GM18502 (cell line): ENCODE data around the gene PXDC1.

ENCODE experiments used
- ATAC-seq: cut with Tn5 transposase; IDR thresholded peaks from one replicate; pipeline ENCODE4 v1.9.1; 2021; ENCODE audit warnings: mild to moderate bottlenecking; ENCODE audit not compliant: unreplicated experiment, poor library complexity

PXDC1 gene

GRCh38 chr6:3719462-3720308 is 31.8 kb downstream of the PXDC1 start:
- no peak for ATAC-seq

GRCh38 chr6:3718407-3718806 is 33.1 kb downstream of the PXDC1 start:
- ATAC-seq = no peak

- no peak for ATAC-seq
Measured at GRCh38 chr6:3715285-3715684, 36.2 kb downstream of the PXDC1 start.

GRCh38 chr6:3714768-3715167 is 36.7 kb downstream of the PXDC1 start:
- no peak for ATAC-seq

GRCh38 chr6:3714111-3714510 is 37.4 kb downstream of the PXDC1 start:
- ATAC-seq = no peak

- ATAC-seq = no peak
Measured at GRCh38 chr6:3712827-3713665, 38.5 kb downstream of the PXDC1 start.

GRCh38 chr6:3711776-3712175 is 39.7 kb downstream of the PXDC1 start:
- ATAC-seq = no peak

GRCh38 chr6:3710403-3710802 is 41.1 kb downstream of the PXDC1 start:
- ATAC-seq = no peak

GRCh38 chr6:3708540-3708939 is 43.0 kb downstream of the PXDC1 start:
- no peak for ATAC-seq

- ATAC-seq = no peak
Measured at GRCh38 chr6:3707751-3708412, 43.6 kb downstream of the PXDC1 start.

GRCh38 chr6:3707024-3707423 is 44.5 kb downstream of the PXDC1 start:
- no peak for ATAC-seq

GRCh38 chr6:3706547-3706946 is 45.0 kb downstream of the PXDC1 start:
- ATAC-seq = no peak

- no peak for ATAC-seq
Measured at GRCh38 chr6:3701631-3702030, 49.9 kb downstream of the PXDC1 start.

- ATAC-seq = no peak
Measured at GRCh38 chr6:3699231-3699630, 52.3 kb downstream of the PXDC1 start.

GRCh38 chr6:3698021-3698420 is 53.5 kb downstream of the PXDC1 start:
- no peak for ATAC-seq

- no peak for ATAC-seq
Measured at GRCh38 chr6:3697609-3698008, 53.9 kb downstream of the PXDC1 start.

GRCh38 chr6:3696525-3697088 is 54.9 kb downstream of the PXDC1 start:
- no peak for ATAC-seq

GRCh38 chr6:3695065-3695817 is 56.3 kb downstream of the PXDC1 start:
- no peak for ATAC-seq

GRCh38 chr6:3693831-3694230 is 57.7 kb downstream of the PXDC1 start:
- ATAC-seq = no peak

- no peak for ATAC-seq
Measured at GRCh38 chr6:3690506-3690905, 61.0 kb downstream of the PXDC1 start.
